ENCODE measurements around the gene B4GALT5.
"Not testable (repeated sequence)": the region's sequence is repeated elsewhere in the genome, so short reads cannot be mapped to it uniquely, and the experiment has no call there.

B4GALT5 gene

DNA sequence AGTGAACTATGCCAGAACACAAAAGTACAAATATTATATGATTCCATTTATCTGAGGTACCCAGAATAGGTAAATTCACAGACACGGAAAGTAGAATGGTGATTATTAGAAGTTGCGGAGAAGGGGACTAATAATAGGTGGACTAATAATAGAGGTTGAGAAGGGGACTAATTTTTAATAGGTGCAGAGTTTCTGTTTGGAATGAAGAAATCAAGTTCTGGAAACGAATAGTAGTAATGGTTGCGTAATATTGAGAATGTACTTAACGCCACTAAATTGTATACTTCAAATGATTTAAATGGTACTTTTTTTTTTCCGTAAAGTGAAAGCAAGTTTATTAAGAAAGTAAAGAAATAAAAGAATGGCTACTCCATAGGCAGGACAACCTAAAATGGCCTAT is 33.2 kb downstream of the B4GALT5 start:
- no peak for DNase-seq (ENCODE audit: low read depth)

DNA sequence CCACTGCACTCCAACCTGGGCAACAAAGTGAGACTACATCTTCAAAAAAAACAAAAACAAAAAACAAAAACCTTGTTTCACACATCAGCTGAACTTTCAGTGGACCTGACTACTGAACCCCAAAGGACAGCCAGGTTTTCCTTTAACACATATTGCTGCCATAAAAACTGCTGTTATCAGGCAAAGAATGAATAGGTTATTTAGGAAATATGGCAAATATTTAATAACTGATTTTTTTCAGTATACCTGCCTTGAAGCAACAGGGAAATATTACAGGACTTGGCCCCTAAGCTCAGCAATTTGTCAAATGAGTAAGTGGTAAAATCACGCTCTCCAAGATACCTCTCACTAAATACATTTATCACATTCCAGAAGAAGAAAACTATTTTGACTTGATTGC is 34.0 kb downstream of the B4GALT5 start:
- DNase-seq (ENCODE audit: low read depth) = no peak

DNA sequence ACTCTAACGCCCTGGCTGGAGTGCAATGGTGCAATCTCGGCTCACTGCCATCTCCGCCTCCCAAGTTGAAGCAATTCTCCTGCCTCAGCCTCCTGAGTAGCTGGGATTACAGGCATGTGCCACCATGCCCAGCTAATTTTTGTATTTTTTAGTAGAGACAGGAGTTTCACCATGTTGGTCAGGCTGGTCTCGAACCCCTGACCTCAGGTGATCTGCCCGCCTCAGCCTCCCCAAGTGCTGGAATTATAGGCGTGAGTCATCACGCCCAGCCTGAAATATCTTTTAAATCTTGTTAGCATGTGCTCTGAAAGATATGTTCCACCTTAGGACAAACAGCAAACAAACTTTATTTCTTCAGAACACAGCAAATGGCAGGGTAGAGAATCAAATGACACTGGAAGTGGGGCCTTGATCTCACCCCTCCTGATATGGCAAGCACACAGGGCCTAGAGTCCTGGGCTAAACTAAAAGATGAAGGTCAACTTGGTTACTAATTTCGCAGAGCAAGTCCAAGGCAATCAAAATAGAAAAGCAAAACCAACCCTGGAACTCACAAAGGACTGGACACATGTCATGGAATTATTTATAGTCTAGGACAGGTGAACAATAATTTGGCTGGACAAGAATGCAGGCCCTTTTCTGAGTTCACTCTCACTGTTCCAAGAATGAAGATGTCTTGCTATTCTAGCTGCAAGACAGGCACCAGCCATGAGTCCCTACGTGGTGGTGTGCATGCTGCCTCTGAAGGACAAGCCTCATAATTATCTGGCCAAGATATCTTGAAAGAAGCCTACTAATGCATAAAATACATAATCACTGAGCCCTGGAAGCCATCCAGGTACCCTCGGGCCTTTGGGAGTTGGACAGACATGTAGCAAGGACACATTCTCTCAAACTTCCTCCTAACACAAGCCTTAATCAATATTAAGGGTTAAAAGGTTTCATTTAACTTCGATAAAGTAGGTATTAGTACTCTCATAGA is 35.6 kb downstream of the B4GALT5 start:
- no peak for DNase-seq (ENCODE audit: low read depth)

DNA sequence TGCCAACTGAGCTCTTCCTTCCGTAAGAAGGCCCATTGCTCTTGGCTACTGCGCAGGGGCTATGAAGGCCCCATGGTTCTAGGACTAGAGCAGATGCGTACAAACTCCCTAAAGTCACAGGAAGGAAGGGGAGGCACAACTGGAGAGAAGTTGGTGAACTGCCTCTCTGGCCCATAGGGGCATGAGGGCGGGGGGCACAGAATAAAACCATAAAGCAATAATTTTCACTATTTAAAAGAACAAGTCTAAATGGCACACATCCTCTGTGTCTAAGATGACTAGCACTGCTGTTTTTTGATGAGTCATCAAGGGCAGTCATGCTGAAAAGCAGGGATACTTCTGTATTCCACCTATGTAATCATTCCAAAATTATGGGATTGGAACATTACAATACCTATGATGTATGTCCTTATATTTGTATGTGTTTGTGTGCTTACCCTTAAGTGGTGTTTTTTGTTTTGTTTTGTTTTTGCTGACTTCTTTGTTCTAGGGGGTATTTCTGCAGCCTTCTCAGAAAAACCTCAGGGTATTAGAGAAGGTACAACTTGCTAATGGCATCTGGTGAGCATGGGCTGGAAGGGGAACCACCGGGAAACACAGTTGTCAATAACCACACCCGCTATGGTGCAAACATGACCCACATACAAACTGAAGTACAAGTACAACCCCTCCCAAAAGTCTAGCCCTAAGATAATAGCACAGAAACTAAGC is 36.9 kb downstream of the B4GALT5 start:
- DNase-seq (ENCODE audit: low read depth) = no peak

DNA sequence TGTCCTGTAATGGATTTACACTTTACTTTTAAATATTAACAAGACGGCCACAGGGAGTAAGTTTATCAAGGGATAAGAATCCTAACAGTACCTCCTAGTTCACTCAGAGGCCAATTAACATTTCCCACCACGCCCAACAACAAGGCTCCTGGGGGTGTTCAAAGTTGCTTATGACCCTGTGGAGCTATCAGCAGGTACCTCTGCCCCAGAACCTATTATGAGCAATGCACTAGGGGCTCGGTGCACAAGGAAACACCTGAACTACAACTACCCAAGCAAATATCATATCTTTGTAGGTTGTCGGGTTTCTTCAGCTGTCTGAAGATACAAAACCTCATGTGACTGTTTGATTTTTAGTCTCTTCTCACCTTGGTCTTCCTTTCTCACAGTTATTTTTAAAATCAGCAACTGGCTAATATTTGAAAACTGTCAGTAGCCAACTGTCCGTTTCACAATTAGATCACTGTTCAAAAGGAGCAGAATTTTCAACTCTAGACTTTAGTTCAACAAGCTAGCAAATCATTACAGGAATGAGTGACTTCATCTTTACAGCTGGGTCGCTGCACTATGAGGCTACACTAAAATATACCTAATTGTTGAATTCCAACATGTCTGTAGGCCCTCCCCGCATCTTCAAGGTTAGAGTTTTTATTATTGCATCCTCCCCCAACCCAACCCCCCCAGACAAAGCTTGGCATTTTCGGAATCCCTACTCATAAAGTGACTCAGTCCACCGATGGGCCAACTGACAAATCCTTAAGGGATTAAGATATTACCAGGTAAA is 38.1 kb downstream of the B4GALT5 start:
- no peak for DNase-seq (ENCODE audit: low read depth)

DNA sequence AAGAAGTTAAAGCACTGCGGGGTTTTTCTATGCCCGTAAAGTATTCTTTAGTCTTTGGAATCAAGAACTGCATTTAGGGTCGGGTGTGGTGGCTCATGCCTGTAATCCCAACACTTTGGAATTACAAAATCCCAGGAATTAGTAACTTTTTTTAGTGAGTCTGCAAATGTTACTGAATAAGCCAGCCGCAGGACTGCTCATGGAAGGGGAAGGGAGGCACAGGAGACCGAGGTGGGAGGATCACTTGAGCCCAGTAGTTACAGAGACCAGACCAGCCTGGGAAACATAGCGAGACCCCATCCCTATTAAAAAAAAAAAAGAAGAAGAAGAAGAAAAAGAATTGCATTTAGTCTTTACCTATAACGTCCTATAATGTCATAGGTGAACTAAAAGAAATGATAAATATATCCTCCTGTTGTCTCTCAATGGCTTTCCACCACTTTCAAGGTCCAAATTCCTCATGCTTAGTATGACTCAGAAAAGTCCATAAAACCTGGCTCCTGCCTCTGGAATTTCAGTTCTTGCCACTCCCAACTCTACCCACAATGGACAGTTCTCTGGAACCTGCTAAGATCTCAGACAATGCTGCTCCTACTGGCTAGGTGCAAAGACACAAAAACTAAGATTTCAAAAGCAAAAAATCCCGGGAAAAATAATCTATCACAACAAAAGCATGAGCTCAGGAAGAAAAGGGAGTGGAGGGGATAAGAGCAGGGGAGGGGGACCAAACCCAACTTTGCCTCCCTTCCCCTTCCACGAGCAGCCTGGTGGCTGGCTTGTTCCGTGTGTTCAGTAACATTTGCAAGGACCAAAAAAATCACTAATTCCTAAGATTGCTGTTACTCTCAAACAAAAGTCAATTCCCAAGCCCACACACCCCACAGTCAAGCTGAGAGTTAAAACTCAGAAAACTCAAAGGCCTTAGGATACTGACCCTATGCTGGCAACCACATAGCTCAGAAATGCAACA is 39.0 kb downstream of the B4GALT5 start:
- no peak for DNase-seq (ENCODE audit: low read depth)

DNA sequence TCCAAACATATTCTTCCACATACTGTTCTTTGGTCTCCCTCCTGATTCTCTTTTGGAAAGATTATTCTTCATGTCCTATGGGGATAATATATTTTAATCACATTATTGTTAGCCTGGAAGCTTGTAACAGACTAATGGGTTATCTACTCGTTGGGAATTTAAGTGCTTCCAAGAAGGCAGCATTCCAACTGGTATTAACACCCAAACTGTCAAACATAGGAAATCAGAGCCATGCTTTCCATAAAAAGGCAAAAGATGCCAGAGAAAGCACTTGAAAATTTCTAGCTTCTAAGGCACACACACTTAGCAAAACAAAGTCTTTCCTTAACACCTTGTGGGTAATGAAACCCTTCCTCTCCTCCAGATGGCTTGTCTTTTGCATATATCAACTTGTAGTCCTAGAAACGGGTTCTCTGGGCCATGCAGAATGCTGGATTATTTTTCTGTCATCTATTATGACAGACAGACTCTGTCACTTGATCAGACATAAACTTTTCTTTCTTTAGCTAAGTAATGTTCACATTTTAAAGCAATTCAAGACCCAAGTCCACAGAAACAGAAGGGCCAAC is 41.5 kb downstream of the B4GALT5 start:
- no peak for DNase-seq (ENCODE audit: low read depth)

DNA sequence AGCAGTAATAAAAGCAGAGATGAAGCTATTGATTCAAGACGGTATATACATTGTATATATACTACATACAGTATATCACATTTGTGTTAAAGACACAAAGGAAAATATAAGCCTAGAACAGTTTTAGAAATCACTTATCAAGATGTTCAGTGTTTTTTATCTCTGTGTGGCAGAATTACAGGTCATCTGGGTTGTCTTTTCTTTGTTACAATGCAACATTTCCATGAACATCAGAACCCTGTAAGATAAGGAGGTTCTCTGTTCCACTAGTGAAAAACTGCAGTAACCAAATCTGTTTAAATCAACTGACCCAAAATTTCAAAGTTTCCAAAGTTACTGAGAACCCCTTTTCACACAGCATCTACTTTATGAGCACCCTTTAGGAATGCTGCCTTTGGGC is 42.2 kb downstream of the B4GALT5 start:
- no peak for DNase-seq (ENCODE audit: low read depth)

DNA sequence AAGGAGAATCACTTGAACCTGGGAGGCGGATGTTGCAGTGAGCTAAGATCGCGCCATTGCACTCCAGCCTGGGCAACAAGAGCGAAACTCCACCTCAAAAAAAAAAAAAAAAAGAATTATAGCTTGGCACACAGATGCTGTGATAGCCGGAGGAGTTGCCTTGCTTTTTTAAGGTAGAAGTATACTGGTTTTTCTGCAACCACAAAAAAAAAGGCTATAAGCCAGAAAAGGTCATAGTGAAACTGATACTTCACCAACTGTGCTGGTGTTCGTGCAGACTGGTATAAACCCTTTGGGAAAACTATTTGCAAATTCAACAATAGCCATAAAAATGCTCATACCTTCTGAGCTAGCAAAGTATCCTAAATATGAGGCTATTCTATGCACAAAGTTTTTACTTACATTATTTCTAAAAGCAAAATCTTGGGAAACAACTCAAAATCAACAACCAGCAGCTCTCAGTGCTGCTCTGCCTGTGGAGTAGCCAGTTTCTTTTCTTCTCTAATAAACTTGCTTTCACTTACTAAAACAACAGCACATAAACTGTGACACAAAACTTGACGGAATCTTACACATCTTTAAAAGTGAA is 44.0 kb downstream of the B4GALT5 start:
- no peak for DNase-seq (ENCODE audit: low read depth)

DNA sequence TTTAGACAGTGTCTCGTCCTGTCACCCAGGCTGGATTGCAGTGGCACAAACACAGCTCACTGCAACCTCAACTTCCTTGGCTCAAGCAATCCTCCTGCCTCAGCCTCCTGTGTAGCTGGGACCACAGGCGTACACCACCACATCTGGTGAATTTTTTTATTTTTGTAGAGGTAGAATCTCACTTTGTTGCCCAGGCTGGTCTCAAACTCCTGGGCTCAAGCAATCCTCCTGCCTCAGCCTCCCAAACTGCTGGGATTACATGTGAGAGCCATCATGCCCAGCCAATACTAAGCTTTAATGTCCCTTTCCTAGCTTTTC is 44.8 kb downstream of the B4GALT5 start:
- not testable (repeated sequence) for DNase-seq (ENCODE audit: low read depth)

DNA sequence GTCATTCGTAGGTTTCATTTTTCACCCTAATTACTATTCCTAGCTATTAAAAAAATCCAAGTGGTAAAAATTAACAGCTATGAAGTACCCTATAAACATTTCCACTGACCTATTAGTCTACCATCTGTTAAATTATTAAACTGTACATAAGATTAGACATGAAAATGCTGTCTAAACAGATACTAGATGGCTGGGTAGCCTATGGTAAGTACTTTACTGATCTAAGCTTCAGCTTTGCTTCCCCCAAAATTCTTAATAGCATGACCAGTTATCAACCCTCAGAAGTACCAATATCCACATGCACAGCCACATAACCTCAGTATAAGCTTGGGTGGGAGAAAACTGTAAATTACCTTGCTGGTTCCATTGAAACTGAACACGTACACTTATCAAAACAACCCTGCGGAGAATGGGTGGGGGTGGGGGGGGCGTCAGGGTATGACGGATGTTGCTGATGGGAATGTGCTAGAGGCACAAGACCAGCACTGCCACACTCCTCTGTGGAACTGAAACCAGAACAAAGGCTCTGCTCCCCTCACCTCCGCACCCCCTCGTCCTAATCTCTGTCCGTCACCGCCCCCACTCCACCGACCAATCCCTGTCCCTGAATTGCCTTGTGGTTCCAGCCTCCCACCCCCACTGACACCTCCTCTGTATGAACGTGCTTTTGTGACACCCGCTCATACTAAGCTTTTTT is 45.3 kb downstream of the B4GALT5 start:
- peak; percentile 56 for DNase-seq (ENCODE audit: low read depth)

DNA sequence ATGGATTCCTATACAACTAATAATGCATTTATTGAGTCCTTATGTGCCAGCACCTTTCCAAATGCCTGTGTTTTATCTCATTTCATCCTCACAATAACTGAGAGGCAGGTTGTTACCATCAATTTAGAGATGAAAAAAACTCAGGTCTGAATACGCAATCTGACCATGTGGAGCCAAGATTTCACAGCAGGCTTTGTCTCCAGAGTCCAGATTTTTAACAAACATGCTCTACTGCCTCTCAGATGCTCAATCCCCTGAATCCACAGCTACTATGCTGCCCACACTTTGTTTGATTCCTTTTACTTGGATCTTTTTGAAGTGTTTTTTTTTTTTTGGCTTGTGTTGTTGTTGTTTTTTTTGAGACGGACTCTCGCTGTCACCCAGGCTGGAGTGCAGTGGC is 46.8 kb downstream of the B4GALT5 start:
- DNase-seq (ENCODE audit: low read depth) = no peak

DNA sequence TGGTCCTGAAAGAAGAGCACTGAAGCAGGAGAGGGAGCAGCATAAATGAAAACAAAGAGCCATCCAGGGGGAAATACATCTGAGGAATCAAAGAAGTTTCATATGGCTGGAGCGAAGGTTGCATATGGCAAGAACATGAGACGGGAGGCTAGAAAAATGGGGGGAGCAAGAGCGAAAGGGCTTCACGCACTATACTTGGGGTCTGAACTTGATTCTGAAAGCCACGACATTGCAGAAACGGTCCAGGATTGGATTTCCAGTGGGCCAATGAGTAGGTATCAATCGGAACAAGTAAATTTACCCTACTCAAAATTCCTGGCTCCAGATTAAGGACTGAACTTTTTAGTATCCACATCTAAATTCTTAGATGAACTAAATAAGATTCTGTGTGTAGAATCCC is 47.9 kb downstream of the B4GALT5 start:
- no peak for DNase-seq (ENCODE audit: low read depth)

DNA sequence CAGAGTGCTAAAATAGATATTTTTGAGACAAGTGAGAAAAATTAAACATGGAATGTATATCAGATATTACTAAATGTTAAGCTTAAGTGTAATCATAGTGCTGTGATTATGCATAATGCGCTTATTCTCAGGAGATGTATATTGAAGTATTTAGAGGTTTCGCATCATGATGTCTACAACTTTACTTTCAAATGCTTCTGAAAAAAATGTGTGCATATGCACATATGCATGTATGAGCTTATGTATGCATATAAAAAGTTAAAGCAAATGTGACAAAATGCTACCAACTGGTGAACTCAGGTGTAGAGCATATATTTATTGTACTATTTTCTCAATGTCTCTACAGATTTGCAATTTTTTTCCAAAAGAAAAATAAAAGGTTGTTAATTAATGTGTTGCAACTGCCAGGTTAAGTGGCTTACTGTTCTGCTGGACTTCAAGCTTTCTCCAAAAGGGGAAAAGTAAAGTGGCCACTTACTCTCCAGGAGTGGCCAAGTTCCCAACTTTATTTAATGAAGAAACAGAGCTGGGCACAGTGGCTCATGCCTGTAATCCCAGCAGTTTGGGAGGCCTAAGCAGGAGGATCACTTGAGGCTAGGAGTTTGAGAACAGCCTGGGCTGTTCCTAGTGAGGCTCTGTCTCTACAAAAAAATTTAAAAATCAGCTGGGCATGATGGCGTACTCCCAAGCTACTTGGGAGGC is 48.9 kb downstream of the B4GALT5 start:
- DNase-seq (ENCODE audit: low read depth) = no peak

DNA sequence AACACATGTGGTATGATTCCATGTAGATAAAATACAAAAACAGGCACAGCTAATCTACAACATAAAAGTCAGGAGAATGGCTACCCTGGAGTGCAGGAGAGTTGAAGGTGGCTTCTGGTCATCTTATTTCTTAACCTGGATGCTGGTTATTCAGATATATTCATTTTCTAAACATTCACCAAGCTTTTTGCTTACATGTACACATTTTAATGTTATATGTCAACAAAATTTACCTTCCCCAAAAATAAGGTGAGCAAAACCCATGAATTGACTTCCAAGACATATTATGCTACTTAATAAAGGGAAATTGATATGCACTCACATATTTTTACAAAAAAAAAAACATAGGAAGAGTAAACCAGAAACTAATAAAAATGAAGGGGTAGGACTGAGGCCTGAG is 50.6 kb downstream of the B4GALT5 start:
- no peak for DNase-seq (ENCODE audit: low read depth)

DNA sequence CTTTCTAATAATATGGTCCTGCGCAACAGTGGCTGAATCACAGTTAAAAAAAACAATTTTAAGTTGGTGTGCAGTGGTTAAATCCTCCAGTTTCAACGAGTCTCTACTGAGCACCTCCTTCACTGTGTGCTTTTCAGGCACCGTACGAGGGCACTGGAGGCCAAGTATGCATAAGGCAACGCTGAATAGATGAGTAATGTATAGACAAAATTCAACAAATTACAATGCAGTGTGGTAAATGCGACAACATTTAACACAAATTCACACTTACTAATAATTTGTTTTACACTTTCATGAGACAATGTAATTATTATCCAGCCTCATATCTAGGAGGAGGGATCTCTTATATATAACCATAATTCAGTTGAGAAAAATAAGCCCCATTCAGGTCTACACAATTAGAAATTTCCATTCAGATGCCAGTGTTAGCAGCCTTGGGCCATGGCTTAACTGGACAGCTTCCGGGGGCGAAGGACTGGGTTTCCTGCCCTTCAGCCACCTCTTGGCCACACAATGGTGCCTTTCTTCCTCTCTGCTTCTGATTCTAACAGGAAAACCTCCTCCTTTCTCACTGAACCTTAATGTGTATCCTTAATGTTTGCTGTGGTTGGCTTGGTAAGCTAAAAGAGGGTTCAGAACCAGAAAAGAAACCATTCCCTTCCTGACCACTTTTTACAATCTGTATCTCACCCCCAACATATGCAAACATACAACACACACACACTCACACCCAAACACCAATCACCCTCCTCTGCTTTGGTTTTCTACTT is 51.9 kb downstream of the B4GALT5 start:
- DNase-seq (ENCODE audit: low read depth) = no peak

DNA sequence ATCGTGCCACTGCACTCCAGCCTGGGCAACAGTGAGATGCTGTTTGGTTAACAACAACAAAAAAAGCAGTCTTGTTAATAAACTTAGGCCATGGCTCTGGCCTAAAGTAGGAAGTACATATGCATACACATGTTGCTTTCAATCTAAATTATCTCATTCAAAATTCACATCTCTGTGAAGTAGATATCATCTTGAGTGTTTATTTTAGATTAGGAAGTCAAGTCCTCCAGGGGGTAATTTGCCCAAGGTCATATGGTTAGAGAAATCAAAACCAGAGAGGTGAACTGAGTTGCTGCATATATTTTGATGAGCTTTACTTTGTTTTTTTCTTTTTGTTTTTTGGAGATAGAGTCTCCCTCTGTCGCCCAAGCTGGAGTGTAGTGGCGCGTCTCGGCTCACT is 52.8 kb downstream of the B4GALT5 start:
- no peak for DNase-seq (ENCODE audit: low read depth)

DNA sequence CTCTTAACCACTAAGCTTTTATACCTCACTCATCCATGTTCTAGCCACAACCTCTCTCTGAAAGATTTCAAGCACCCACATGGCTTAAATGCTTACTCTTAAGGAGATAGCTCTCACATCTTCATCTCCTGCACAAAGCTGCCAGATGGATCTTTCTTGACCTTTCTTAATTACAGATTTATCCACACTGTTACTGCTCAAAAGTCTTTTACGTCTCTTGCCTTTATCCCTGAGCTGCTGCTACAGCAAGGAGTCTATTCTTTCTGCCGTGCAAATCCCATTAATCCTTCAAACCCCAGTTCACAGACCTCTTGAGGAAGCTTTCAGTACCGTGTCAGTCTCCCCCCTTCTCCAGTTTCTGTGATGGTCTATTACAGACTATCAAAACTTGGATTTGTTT is 54.6 kb downstream of the B4GALT5 start:
- DNase-seq (ENCODE audit: low read depth) = no peak

DNA sequence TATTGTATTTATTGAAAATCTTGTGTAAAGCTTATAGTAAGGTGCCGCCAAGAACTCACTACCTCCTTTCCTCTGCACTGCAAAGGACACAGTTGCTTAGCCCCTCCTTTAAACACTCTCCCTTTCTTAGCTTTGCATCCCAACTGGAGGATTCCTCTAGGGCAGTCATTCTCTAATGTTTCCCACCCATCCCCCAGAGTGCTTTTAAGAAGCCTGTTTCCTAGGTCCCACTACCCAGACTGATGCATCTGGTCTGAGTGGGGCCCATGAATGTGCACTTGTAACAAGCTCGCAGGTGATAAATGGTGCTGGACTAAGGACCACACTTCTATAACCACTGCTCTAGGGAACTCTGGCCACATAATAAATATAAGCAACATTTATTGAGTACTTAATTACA is 55.2 kb downstream of the B4GALT5 start:
- no peak for DNase-seq (ENCODE audit: low read depth)
